Prostate gland (tissue), 2 donors: ENCODE measurements around the gene CREBZF. TPM values are rescaled to one million over a fixed set of nuclear protein-coding genes. Genes with fewer than 3 reads are reported as not detected.

Source experiments
- DNase-seq: peaks from one replicate; pipeline ENCODE4 v3.0.0-alpha.2; 2019; ENCODE audit warnings: low spot score
- H3K27ac ChIP-seq, 2 donors: fragments of 200-600 bp; sonication (generic); 2 replicates each; pipeline ENCODE4 v1.5.1; 2017 to 2019
- H3K27me3 ChIP-seq: fragments of 200-600 bp; sonication (generic); replicated peaks from 2 replicates; pipeline ENCODE4 v1.5.1; 2019; ENCODE audit not compliant: insufficient read depth
- H3K36me3 ChIP-seq, 2 donors: fragments of 200-600 bp; sonication (generic); 1 replicate in 1 of 2; 2 replicates in 1 of 2; pipeline versions ENCODE4 v1.5.1 to v1.8.1; 2017 to 2019
- H3K4me1 ChIP-seq: fragments of 200-600 bp; sonication (generic); replicated peaks from 2 replicates; pipeline ENCODE4 v1.5.1; 2019
- H3K4me3 ChIP-seq, 2 donors: fragments of 200-600 bp; sonication (generic); 2 replicates each; pipeline ENCODE4 v1.5.1; 2017 to 2019
- H3K9me3 ChIP-seq: fragments of 200-600 bp; sonication (generic); 2 replicates; pipeline ENCODE4 v1.5.1; 2017
- POLR2A ChIP-seq: fragments of 450-650 bp; IDR thresholded peaks from one replicate; pipeline ENCODE4 v1.6.1; 2016; ENCODE audit warnings: antibody characterized with exemption, mild to moderate bottlenecking
- POLR2AphosphoS5 ChIP-seq: sonication (generic); formaldehyde crosslinking; IDR thresholded peaks from one replicate; pipeline ENCODE4 v1.6.1; 2017; ENCODE audit warnings: antibody characterized with exemption
- WGBS: methylation state at CpG from one replicate; pipeline ENCODE4 v1.1.5; 2018; 5-methylcytosine and 5-hydroxymethylcytosine counted together
- intact Hi-C: fragments of 100-400 bp; cut with DNase I; formaldehyde crosslinking; loops from one replicate; pipeline ENCODE4 v1.14.2; 2022
- total RNA-seq, 2 donors: library from RNA; depleted of rRNA; stranded (reverse); fragments of >200 nt; gene quantifications; one replicate each; pipeline ENCODE4 v1.1.0, GENCODE V29; 2016
- TF ChIP-seq, protein P1 (sequence below), 4 experiments: fragments of 200-600 bp in 2 of 4; fragments of 450-650 bp in 2 of 4; sonication (generic) in 2 of 4; IDR thresholded peaks; 1 replicate in 3 of 4; 2 replicates in 1 of 4; pipeline ENCODE4 v1.5.1; 2016 to 2019; ENCODE audit warnings: antibody characterized with exemption in 4 of 4, mild to moderate bottlenecking in 2 of 4, moderate library complexity in 2 of 4

Gene CREBZF, protein sequence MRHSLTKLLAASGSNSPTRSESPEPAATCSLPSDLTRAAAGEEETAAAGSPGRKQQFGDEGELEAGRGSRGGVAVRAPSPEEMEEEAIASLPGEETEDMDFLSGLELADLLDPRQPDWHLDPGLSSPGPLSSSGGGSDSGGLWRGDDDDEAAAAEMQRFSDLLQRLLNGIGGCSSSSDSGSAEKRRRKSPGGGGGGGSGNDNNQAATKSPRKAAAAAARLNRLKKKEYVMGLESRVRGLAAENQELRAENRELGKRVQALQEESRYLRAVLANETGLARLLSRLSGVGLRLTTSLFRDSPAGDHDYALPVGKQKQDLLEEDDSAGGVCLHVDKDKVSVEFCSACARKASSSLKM
- total RNA-seq: 10 to 100 TPM; 50.2 to 89.5 TPM

- DNase-seq: peak; percentile 92
- intact Hi-C loops: loop anchor here (2.0 kb wide), 1 partner anchor 36 kb away; the partner anchor contains the start of gene TMEM126B
- TF ChIP-seq POLR2AphosphoS5: peak; percentile 96
- TF ChIP-seq, protein P1, sequence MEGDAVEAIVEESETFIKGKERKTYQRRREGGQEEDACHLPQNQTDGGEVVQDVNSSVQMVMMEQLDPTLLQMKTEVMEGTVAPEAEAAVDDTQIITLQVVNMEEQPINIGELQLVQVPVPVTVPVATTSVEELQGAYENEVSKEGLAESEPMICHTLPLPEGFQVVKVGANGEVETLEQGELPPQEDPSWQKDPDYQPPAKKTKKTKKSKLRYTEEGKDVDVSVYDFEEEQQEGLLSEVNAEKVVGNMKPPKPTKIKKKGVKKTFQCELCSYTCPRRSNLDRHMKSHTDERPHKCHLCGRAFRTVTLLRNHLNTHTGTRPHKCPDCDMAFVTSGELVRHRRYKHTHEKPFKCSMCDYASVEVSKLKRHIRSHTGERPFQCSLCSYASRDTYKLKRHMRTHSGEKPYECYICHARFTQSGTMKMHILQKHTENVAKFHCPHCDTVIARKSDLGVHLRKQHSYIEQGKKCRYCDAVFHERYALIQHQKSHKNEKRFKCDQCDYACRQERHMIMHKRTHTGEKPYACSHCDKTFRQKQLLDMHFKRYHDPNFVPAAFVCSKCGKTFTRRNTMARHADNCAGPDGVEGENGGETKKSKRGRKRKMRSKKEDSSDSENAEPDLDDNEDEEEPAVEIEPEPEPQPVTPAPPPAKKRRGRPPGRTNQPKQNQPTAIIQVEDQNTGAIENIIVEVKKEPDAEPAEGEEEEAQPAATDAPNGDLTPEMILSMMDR (IDR thresholded peaks at IDR 0.05): peak in 1 of 4 experiments; percentile 3
- TF ChIP-seq POLR2A: peak; percentile 98
- Histone ChIP-seq H3K4me1 (peaks cover 2% of the 10 kb centered on the region), H3K27me3 (no peaks in the 10 kb centered on the region), H3K9me3 (no peaks in the 10 kb centered on the region), H3K36me3 (no peaks in the 10 kb centered on the region), H3K27ac (peak within 1 kb of the TSS; percentile 95 to 98), H3K4me3 (peak within 1 kb of the TSS; percentile 78 to 93)
- WGBS: under 1% methylated on average over 67 of the region's 67 CpGs
Observed at GRCh38 chr11:85664615-85665481, at the start of gene CREBZF. Gene CREBZF, minus strand, starts transcription at chr11:85665129. Its CDS starts 254 bp downstream, at chr11:85664875.

GRCh38 chr11:85712953-85713352, 48.0 kb upstream of the CREBZF start:
- no peak for TF ChIP-seq POLR2A
- TF ChIP-seq POLR2AphosphoS5: no peak
- TF ChIP-seq, protein P1 (IDR thresholded peaks at IDR 0.05): no peak
- Histone ChIP-seq H3K4me3 (no peak overlapping the region), H3K36me3 (no peaks in the 10 kb centered on the region), H3K27ac (no peak overlapping the region), H3K9me3 (no peaks in the 10 kb centered on the region), H3K27me3 (no peaks in the 10 kb centered on the region), H3K4me1 (no peaks in the 10 kb centered on the region)
- WGBS: 84% methylated on average over 3 of the region's 3 CpGs
- intact Hi-C loops: no loop called here
- DNase-seq: no peak

GRCh38 chr11:85710917-85711316, 46.0 kb upstream of the CREBZF start:
- intact Hi-C loops: no loop called here
- H3K27ac ChIP-seq: no peak overlapping the region
- no peaks in the 10 kb centered on the region for H3K4me1 ChIP-seq
- H3K4me3 ChIP-seq: no peak overlapping the region
- WGBS: 25% methylated on average over 5 of the region's 5 CpGs
- no peak for DNase-seq
- TF ChIP-seq, protein P1 (IDR thresholded peaks at IDR 0.05): no peak
- TF ChIP-seq POLR2A: no peak
- no peak for TF ChIP-seq POLR2AphosphoS5
- H3K36me3 ChIP-seq: no peaks in the 10 kb centered on the region
- H3K9me3 ChIP-seq: no peaks in the 10 kb centered on the region
- no peaks in the 10 kb centered on the region for H3K27me3 ChIP-seq

DNA sequence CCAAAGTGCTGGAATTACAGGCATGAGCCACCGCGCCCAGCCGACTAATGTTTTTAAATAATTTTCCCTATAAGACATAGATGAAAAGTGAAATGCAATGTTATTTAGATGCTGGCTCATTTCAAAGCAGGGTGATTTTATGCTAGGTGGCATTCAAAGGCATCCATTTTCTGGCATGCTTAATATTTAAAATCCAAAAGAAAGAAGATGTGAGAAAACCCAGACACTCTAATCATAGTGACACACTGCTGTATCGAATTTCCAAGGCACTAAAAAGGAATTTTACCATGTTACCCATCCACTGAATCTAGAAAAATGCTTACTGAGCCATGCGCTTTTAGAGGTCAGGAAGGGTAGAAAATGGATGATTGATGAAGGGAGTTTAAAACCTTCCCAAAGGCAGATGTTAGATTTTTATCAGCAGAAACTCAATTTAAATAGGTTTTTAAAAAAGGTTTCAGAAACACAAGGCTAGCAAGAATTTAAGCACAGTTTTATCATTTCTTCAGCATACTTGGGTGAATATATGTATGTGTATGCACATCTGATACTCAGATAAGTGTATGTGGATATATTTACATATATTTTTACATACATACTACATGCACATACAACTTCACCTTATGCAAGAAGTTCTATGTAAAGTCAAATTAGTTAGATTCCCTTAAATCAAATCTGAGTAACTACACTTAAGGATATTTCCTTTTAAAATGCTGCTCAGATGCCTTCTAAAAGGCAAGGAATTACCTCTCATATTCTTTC, 45.2 kb upstream of the CREBZF start:
- intact Hi-C loops: no loop called here
- 86% methylated on average over 5 of the region's 5 CpGs for WGBS
- H3K4me3 ChIP-seq: no peak overlapping the region

More for the DNA sequence above, 45.2 kb upstream of the CREBZF start:
- H3K27me3 ChIP-seq: no peaks in the 10 kb centered on the region
- H3K9me3 ChIP-seq: no peaks in the 10 kb centered on the region
- no peak for DNase-seq
- H3K36me3 ChIP-seq: no peaks in the 10 kb centered on the region
- TF ChIP-seq, protein P1 (IDR thresholded peaks at IDR 0.05): no peak
- TF ChIP-seq POLR2AphosphoS5 (no peak), POLR2A (no peak)
- H3K4me1 ChIP-seq: no peaks in the 10 kb centered on the region
- no peak overlapping the region for H3K27ac ChIP-seq
